Activated CD8-positive, alpha-beta memory T cell treated with anti-CD3 and anti-CD28 coated beads, Interleukin-2, amount 10 ng/mL, durations not matched to agents 7 days and 5 days (primary cell): ENCODE measurements around the gene PTPRH. TPM values are rescaled to one million over a fixed set of nuclear protein-coding genes. Genes with fewer than 3 reads are reported as not detected.

Experiments
- ATAC-seq: fragments of 150-1000 bp; cut with Tn5 transposase; one replicate; pipeline ENCODE4 v1.10.0; 2021; ENCODE audit warnings: moderate library complexity
- CTCF ChIA-PET: fragments of 350-600 bp; sonication (Branson Sonifier 250); formaldehyde crosslinking; loops from one replicate; lab custom pipeline; 2021; ENCODE audit warnings: antibody characterized with exemption; lab: Charles Lee
- DNase-seq: peaks from one replicate; pipeline ENCODE4 v3.0.0-alpha.2; 2020
- H3K27ac Mint-ChIP-seq: one replicate; pipeline ENCODE4 v1.8.0; 2021; ENCODE audit warnings: mild to moderate bottlenecking, mixed read lengths
- H3K27me3 Mint-ChIP-seq: one replicate; pipeline ENCODE4 v1.8.0; 2021; ENCODE audit warnings: mixed read lengths
- H3K36me3 Mint-ChIP-seq: one replicate; pipeline ENCODE4 v1.8.0; 2021; ENCODE audit warnings: mild to moderate bottlenecking, mixed read lengths
- H3K4me1 Mint-ChIP-seq: one replicate; pipeline ENCODE4 v1.8.0; 2021; ENCODE audit warnings: mixed read lengths
- H3K4me3 Mint-ChIP-seq: one replicate; pipeline ENCODE4 v1.8.0; 2021; ENCODE audit warnings: mild to moderate bottlenecking, moderate library complexity, mixed read lengths
- H3K9me3 Mint-ChIP-seq: one replicate; pipeline ENCODE4 v1.8.0; 2022; ENCODE audit warnings: low read depth, mixed read lengths
- total RNA-seq, 2 experiments: library from RNA; stranded (reverse); gene quantifications; one replicate each; pipeline ENCODE4 v1.2.3, GENCODE V29; 2021

Gene PTPRH
- total RNA-seq, 2 experiments from 2014 or later = not detected

GRCh38 chr19:55239004-55239403, 29.7 kb upstream of the PTPRH start:
- H3K4me3 Mint-ChIP-seq = no peak overlapping the region
- ATAC-seq = no peak
- H3K4me1 Mint-ChIP-seq = peaks cover 2% of the 10 kb centered on the region
- no peak overlapping the region for H3K27ac Mint-ChIP-seq
- CTCF ChIA-PET = no interaction called here
- DNase-seq = no peak
- no peaks in the 10 kb centered on the region for H3K27me3 Mint-ChIP-seq
- H3K36me3 Mint-ChIP-seq = peaks cover 57% of the 10 kb centered on the region
- H3K9me3 Mint-ChIP-seq = no peaks in the 10 kb centered on the region

GRCh38 chr19:55238030-55238429, 28.7 kb upstream of the PTPRH start:
- peaks cover 54% of the 10 kb centered on the region for H3K36me3 Mint-ChIP-seq
- DNase-seq = no peak
- H3K27me3 Mint-ChIP-seq = no peaks in the 10 kb centered on the region

GRCh38 chr19:55232986-55233385, 23.7 kb upstream of the PTPRH start:
- Mint-ChIP-seq H3K27ac (peak overlapping the region; percentile 1), H3K4me3 (no peak overlapping the region), H3K27me3 (no peaks in the 10 kb centered on the region), H3K36me3 (peaks cover 49% of the 10 kb centered on the region), H3K4me1 (peaks cover 4% of the 10 kb centered on the region), H3K9me3 (no peaks in the 10 kb centered on the region)
- CTCF ChIA-PET = no interaction called here
- DNase-seq = no peak
- no peak for ATAC-seq

More at GRCh38 chr19:55238030-55238429, 28.7 kb upstream of the PTPRH start:
- Mint-ChIP-seq H3K4me3 (no peak overlapping the region), H3K27ac (no peak overlapping the region), H3K9me3 (no peaks in the 10 kb centered on the region), H3K4me1 (peaks cover 2% of the 10 kb centered on the region)
- no peak for ATAC-seq
- CTCF ChIA-PET = interaction anchor here (1.0 kb wide), 1 partner anchor 20 kb away, joined by 3 read pairs; no protein-coding TSS in a partner anchor

GRCh38 chr19:55232286-55232602, 22.9 kb upstream of the PTPRH start:
- Mint-ChIP-seq H3K4me1 (peaks cover 4% of the 10 kb centered on the region), H3K36me3 (peaks cover 46% of the 10 kb centered on the region), H3K4me3 (no peak overlapping the region), H3K9me3 (no peaks in the 10 kb centered on the region), H3K27ac (no peak overlapping the region), H3K27me3 (no peaks in the 10 kb centered on the region)
- DNase-seq (no peak), ATAC-seq (no peak)
- CTCF ChIA-PET = no interaction called here

GRCh38 chr19:55231391-55232285, 22.3 kb upstream of the PTPRH start:
- no peak overlapping the region for H3K4me3 Mint-ChIP-seq
- ATAC-seq = no peak
- H3K27me3 Mint-ChIP-seq = no peaks in the 10 kb centered on the region
- peaks cover 4% of the 10 kb centered on the region for H3K4me1 Mint-ChIP-seq
- CTCF ChIA-PET = no interaction called here
- no peaks in the 10 kb centered on the region for H3K9me3 Mint-ChIP-seq
- H3K36me3 Mint-ChIP-seq = peaks cover 41% of the 10 kb centered on the region
- H3K27ac Mint-ChIP-seq = no peak overlapping the region
- no peak for DNase-seq

GRCh38 chr19:55230780-55231179, 21.5 kb upstream of the PTPRH start:
- CTCF ChIA-PET = no interaction called here
- Mint-ChIP-seq H3K27me3 (no peaks in the 10 kb centered on the region), H3K4me1 (peaks cover 4% of the 10 kb centered on the region), H3K4me3 (no peak overlapping the region), H3K36me3 (peaks cover 36% of the 10 kb centered on the region), H3K27ac (no peak overlapping the region), H3K9me3 (no peaks in the 10 kb centered on the region)
- ATAC-seq = no peak
- no peak for DNase-seq

GRCh38 chr19:55230329-55230728, 21.0 kb upstream of the PTPRH start:
- peaks cover 39% of the 10 kb centered on the region for H3K36me3 Mint-ChIP-seq
- no peak overlapping the region for H3K4me3 Mint-ChIP-seq
- peaks cover 4% of the 10 kb centered on the region for H3K4me1 Mint-ChIP-seq
- no peaks in the 10 kb centered on the region for H3K9me3 Mint-ChIP-seq
- no peaks in the 10 kb centered on the region for H3K27me3 Mint-ChIP-seq
- ATAC-seq (no peak), DNase-seq (no peak)
- CTCF ChIA-PET = no interaction called here
- H3K27ac Mint-ChIP-seq = no peak overlapping the region

GRCh38 chr19:55229789-55230182, 20.5 kb upstream of the PTPRH start:
- Mint-ChIP-seq H3K9me3 (no peaks in the 10 kb centered on the region), H3K36me3 (peaks cover 34% of the 10 kb centered on the region), H3K27me3 (no peaks in the 10 kb centered on the region), H3K4me3 (no peak overlapping the region), H3K27ac (no peak overlapping the region), H3K4me1 (peaks cover 4% of the 10 kb centered on the region)
- CTCF ChIA-PET = no interaction called here
- ATAC-seq = no peak
- no peak for DNase-seq

- H3K36me3 Mint-ChIP-seq = peaks cover 31% of the 10 kb centered on the region
- no peaks in the 10 kb centered on the region for H3K27me3 Mint-ChIP-seq
- no peak overlapping the region for H3K27ac Mint-ChIP-seq
- CTCF ChIA-PET = no interaction called here
- H3K4me1 Mint-ChIP-seq = peaks cover 4% of the 10 kb centered on the region
- H3K9me3 Mint-ChIP-seq = no peaks in the 10 kb centered on the region
- H3K4me3 Mint-ChIP-seq = no peak overlapping the region
- no peak for DNase-seq
- ATAC-seq = no peak
These were observed 20.0 kb upstream of the PTPRH start for GRCh38 chr19:55229145-55229788.

- Mint-ChIP-seq H3K27ac (peak within 1 kb of the TSS; percentile 35), H3K9me3 (no peaks in the 10 kb centered on the region), H3K27me3 (no peaks in the 10 kb centered on the region), H3K4me3 (no peak within 1 kb of the TSS), H3K4me1 (peaks cover 4% of the 10 kb centered on the region), H3K36me3 (peaks cover 31% of the 10 kb centered on the region)
- DNase-seq = no peak
- no peak for ATAC-seq
- CTCF ChIA-PET = no interaction called here
These were observed 19.2 kb upstream of the PTPRH start, which contains the start of gene TMEM86B for GRCh38 chr19:55228403-55229031. TSS of gene TMEM86B (minus strand) at chr19:55228763. CDS start at chr19:55228741, 22 bp downstream.

GRCh38 chr19:55228015-55228391, 18.7 kb upstream of the PTPRH start:
- Mint-ChIP-seq H3K4me1 (peaks cover 4% of the 10 kb centered on the region), H3K9me3 (no peaks in the 10 kb centered on the region), H3K27ac (no peak overlapping the region), H3K36me3 (peaks cover 33% of the 10 kb centered on the region), H3K4me3 (no peak overlapping the region), H3K27me3 (no peaks in the 10 kb centered on the region)
- DNase-seq (no peak), ATAC-seq (no peak)
- CTCF ChIA-PET = interaction anchor here (0.6 kb wide), 1 partner anchor 31 kb away, joined by 3 read pairs; the partner anchor contains the start of gene PPP6R1

GRCh38 chr19:55227241-55228014, 18.1 kb upstream of the PTPRH start:
- Mint-ChIP-seq H3K4me1 (peaks cover under 1% of the 10 kb centered on the region), H3K4me3 (no peak overlapping the region), H3K36me3 (peaks cover 28% of the 10 kb centered on the region), H3K27ac (no peak overlapping the region), H3K27me3 (no peaks in the 10 kb centered on the region), H3K9me3 (no peaks in the 10 kb centered on the region)
- CTCF ChIA-PET = interaction anchor here (0.6 kb wide), 1 partner anchor 32 kb away, joined by 3 read pairs; the partner anchor contains the start of gene PPP6R1
- DNase-seq = no peak
- ATAC-seq = no peak

- ATAC-seq = no peak
- no peaks in the 10 kb centered on the region for H3K27me3 Mint-ChIP-seq
- H3K4me3 Mint-ChIP-seq = no peak overlapping the region
- CTCF ChIA-PET = no interaction called here
- H3K4me1 Mint-ChIP-seq = no peaks in the 10 kb centered on the region
- peaks cover 23% of the 10 kb centered on the region for H3K36me3 Mint-ChIP-seq
- no peaks in the 10 kb centered on the region for H3K9me3 Mint-ChIP-seq
- DNase-seq = no peak
- H3K27ac Mint-ChIP-seq = no peak overlapping the region
These were observed 17.5 kb upstream of the PTPRH start for GRCh38 chr19:55226788-55227187.
